GM19193 (cell line): Measurements from ENCODE around the gene CAMK2G.

Source experiments
- POLR2A ChIP-seq: IDR thresholded peaks from 4 replicates; pipeline ENCODE4 v1.6.1; 2011; ENCODE audit not compliant: insufficient read depth, insufficient read length; ENCODE audit errors: extremely low read depth

CAMK2G gene

DNA sequence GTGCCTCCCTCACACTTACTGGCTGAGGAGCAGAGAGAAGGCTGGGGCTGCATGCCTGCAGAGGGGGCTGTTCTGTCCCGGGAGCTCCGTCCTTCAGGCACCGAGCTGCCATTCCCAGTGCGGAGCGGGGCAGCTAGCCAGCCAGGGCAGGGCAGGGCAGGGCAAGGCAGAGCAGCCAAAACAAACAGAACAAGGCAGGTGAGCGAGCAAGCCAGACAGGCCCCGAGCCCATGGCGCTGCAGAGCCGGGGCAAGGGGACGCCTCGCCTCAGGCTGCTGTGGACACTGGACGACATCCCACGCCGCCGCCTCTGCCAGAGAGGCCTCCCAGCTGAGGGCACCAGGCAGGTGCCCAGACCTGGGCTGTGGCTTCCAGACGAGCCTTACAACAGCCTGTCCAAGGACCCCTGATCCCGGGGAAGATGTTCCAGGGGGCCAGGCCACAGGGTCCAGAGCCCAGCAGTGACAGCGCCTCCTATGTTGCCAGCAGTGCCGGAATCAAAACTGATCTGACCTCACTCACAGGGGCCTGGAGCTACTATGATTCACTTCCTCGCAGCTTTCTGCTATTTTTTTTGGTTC is 54.8 kb downstream of the CAMK2G start:
- TF ChIP-seq POLR2A = no peak

DNA sequence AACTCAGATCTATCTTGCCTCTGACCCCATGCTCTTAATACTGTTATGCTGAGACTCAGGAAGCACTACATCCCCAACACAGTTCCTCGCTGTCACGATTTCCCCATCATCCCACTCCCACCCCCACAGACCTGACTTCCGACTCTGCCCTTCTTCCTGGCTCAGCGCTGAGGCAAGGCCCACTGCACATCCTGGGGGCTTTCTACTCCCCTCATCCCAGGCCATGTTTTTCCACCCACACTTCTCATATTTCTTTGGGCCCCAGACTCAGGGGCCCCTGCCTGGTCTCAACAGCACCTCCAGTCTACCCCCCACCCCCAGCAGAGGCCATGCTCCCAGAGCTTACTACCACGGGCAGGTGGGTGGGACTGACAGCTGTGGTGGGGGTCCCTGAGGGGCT is 55.3 kb downstream of the CAMK2G start:
- no peak for TF ChIP-seq POLR2A

DNA sequence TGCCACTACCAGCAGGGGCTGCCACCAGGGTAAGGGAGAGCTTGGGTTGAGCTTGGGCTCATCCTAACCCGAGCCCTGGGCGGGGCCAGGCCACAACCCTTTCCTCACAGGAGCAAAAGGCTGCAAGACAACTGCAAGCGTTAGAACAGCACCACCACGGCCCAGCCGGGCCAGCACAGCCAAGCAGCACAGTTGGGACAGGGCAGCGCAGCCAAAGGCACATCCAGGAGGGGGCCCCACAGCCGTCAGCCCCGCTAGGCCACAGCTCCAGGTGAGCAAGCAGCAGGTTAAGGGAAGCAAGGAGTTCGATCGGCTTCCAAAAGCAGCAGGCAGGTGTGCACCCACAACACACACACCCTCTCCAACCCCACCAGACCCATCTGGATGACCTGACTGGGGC is 56.0 kb downstream of the CAMK2G start:
- TF ChIP-seq POLR2A = no peak

- no peak for TF ChIP-seq POLR2A
Measured at GRCh38 chr10:73817826-73818225, 56.5 kb downstream of the CAMK2G start.

DNA sequence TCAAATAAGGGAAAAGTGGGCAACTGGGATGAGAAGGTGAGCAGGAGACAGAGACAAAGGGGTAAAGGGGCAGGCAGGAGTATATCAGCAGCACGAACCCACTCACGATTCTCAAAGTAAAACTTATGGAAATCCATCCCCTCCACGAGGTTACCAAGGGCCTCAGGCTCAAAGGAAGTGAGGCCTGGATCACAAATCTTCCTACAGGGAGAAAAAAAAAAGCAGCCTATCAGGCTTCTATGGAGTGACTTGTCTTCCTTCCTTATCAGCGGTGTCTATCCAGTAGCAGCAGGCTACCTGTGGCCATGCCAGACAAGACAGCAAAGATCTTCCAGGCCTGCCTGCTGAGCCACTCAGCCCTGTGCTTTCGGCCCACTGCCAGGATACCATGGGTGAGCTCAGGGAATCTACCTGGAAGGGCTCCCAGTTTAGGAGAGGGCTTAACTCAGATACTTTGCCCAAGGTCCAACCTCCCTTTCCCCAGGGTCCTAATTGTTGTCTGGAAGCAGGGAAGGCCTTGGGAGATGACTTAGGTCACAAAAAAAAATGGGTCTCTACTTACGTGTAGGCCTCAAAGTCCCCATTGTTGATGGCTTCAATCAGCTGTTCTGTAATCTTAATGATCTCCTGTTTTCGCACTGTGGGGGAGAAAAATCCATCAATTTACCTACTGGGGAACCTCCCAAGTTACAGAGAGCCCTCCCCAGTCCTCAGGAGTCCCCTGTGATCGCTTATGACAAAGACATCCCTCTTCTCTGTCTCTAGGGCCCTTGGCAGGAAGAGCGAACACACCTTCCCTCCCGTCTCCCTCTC is 57.2 kb downstream of the CAMK2G start:
- no peak for TF ChIP-seq POLR2A

DNA sequence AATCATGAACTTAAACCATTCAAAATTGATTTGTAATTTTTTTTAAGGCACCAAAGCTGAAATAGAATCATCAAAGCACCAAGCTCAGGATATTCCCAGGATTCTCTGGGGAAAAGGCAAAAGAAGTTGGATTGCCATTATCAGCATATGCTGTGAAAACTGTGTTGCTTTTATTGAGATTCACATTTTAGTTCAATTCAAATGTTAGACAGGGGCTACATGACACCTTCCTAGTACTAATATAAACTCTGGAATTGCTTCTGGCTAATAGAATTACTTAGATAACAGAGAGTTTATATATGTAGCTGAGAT is 58.7 kb downstream of the CAMK2G start:
- TF ChIP-seq POLR2A = no peak

GRCh38 chr10:73814896-73815718 is 59.2 kb downstream of the CAMK2G start:
- no peak for TF ChIP-seq POLR2A

DNA sequence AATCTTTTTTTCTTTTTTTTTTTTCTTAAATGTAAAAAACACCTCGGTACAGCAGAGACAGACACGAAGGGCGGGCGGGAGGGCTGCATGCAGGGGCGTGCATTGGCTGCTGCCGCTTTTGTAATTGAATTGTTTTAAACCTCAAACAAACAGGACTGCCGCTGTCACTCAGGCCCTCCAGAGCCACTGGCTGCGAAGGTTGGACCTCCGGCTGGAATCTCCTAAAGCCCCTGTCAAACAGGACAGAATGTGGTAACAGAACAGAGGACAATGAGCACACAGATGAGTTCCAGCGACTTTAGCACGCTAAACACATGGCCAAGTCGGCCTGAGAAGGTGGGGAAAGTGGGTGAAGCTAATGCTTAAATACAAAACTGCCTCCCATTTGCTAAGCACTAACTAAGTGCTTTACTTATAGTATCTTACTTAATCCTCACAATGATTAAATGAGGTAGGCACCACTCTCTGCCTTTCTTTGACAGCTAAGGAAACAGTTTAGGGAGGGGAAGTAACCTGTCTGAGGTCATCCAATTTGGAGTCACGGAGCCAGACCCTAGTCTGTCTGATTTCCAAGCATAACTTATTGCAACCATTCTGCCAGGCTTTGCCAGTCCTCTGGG is 60.0 kb downstream of the CAMK2G start:
- TF ChIP-seq POLR2A = no peak

DNA sequence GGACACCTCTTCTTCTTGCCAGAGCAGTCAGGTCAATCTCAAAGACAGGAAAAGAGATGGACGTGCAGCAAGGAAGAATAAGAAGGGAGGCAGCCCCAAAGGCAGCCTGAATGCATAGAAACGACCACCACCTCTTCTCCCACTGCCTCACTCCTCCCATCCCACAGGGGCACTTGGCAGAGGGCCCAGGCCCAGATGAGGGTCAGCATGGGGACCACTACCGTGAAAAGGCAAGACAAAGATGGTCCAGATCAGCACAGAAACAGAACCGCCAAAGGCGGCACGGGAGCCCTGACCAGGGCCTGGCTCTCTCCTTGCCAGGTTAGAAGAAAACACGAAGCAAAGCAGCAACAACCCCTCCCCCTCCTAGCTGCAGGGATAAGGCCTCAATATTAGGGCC is 61.0 kb downstream of the CAMK2G start:
- TF ChIP-seq POLR2A = no peak

DNA sequence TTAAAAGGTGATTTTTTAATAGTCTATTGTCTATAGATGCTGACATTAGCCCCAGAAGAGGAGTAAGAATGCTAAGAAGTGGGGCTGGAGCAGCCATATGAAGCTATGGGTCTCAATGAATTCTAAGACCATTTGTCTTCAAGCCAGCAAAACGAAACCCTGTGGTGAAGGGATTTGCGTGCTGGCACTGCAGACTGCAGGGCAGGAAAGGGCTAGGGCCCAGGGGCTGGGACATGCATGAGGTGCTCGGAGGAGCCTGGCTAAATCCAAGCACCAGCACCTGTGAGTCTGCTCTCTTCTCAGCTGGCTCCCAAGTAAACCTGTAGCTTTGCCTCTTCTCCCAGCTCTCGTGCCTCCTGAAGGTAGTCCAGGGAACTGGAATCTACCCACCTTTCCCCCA is 61.7 kb downstream of the CAMK2G start:
- no peak for TF ChIP-seq POLR2A

- TF ChIP-seq POLR2A = no peak
Measured at GRCh38 chr10:73810735-73811465, 63.5 kb downstream of the CAMK2G start.

DNA sequence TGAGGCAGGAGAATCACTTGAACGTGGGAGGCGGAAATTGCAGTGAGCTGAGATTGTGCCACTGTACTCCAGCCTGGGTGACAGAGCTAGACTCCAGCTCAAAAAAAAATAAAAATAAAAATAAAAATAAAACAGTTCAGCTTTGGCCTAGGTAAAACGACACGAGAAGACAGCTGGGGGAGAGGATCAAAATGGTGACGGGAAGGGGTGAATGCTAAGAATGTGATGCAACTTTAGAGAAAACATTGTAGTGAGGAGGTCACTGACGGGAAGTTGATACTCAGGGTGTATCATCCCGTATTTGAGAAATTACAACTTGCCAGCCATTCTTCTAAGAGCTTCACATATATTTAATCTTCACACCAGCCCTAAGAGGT is 64.0 kb downstream of the CAMK2G start:
- no peak for TF ChIP-seq POLR2A

DNA sequence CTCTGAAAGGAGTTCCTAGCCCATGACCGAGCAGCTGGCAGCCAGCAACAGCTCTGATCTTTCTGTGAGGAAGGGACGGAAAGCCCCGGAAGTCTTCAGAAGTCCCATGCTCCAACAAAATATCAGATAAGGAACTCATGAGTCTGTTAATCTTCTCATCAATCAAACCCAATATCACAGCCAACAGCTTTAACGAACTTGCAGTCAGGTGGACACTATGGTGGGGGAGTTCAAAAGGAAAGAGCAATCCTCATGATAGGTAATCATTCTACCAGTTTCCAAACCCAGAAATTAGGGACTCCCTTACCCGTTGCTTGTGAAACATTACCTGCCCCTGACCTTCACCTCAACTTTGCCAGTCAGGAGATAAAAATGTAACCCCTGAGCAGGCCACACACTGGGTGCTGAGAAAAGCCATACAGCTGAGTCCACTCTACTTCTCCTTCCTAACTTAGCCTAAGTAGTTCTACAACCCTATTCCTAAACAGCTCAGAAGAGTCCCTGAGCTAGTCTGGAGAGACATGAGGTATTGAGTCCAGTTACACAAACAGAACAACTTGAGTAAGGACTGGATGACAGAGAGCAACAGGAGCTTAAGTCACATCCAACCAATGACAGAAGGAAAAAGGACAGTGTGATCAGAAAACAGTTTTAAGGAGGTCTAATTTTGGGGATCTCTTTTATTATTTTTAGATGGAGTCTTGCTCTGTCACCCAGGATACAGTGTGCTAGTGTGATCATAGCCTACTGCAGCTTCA is 65.1 kb downstream of the CAMK2G start:
- no peak for TF ChIP-seq POLR2A

DNA sequence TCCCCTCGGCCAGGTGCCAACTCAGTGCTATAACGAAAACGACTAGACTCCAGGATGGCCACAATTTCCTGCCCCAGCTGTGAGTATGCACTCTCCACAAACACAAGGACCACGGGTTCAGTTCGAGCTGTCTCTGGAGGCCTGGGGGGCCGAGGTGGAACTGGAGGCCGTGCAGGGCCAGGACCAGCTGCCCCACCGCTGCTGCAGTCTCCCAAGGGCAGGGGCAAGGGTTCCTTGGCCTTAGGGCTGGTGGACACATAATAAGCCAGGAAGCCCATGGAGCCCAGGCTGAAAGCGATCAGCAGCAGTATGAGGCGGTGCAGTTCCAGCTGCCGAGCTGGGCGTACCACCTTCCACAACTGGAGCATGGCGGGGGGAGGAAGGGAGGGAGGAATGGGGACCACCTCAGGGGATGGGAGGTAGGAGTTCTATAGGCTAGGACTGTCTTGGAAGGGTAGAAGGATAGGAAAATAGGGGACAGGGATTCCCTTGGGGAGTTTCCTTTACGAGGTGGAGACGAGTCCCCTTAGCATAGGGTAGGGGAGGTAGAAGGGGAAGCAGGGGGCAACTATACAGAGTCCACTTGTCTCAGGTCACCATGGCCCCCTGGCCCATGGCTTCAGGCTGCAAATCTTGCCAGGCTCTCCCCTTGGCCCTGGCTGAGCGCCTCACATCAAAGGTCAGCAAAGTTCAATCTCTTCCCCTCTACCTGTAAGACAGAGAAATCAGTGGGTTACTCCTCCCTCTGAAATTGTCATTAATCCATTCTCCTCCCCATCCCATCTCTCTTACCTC is 66.1 kb downstream of the CAMK2G start:
- no peak for TF ChIP-seq POLR2A

DNA sequence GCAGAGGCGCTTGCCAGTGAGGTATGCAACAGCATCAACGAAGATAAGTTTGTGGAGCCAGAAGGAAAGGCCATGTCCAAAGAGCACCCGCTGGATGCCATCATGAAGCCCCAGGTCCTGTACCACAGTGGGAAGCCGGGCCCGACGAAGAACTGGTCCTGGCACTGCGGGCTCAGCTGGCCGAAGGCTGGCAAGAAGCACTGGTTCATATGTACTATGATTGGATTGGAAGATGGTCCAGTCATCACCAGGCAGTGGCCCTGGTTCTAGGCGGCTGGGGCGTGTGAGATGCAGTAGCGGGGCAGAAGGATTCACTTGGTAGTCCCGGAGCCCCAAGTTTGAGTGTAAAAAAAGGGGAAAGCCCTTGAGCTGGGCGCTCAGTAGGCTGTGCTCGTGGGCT is 66.9 kb downstream of the CAMK2G start:
- TF ChIP-seq POLR2A = no peak
